H1 (cell line): ENCODE results near the gene CHI3L2. TPM values are rescaled to one million over a fixed set of nuclear protein-coding genes. Genes with fewer than 3 reads are reported as not detected.

ENCODE experiments used
- CTCF ChIA-PET: fragments of 300-600 bp; sonication (Branson Sonifier 250); formaldehyde crosslinking; loops from one replicate; lab custom pipeline; 2021; ENCODE audit not compliant: partially characterized antibody; lab: Charles Lee
- POLR2A ChIA-PET: fragments of 300-600 bp; sonication (Branson Sonifier 250); formaldehyde crosslinking; loops from one replicate; lab custom pipeline; 2021; ENCODE audit warnings: inconsistent platforms; ENCODE audit not compliant: partially characterized antibody; lab: Charles Lee
- DNase-seq, 2 experiments: peaks; one replicate each; pipeline versions ENCODE4 v3.0.0 to v3.0.0-alpha.2; 2010 to 2022; ENCODE audit warnings: low spot score in 2 of 2, low read depth in 1 of 2, mixed read lengths in 1 of 2
- FAIRE-seq: peaks from 2 replicates; lab custom pipeline; 2011; peaks lifted over from hg19 to GRCh38; lab: Jason Lieb, UNC
- H2AFZ ChIP-seq: 2 replicates; pipeline ENCODE4 v1.8.1; 2012; ENCODE audit warnings: low read length, inconsistent platforms
- H2AK5ac ChIP-seq: 2 replicates; pipeline ENCODE4 v1.6.1; 2013; ENCODE audit warnings: low read depth, low read length
- H2BK120ac ChIP-seq: replicated peaks from 2 replicates; pipeline ENCODE3; 2013; ENCODE audit warnings: low read depth, low read length, inconsistent platforms
- H2BK12ac ChIP-seq: 2 replicates; pipeline ENCODE4 v1.6.1; 2013; ENCODE audit warnings: low read depth, low read length
- H2BK15ac ChIP-seq: 2 replicates; pipeline ENCODE4 v1.6.1; 2013; ENCODE audit warnings: low read length
- H2BK20ac ChIP-seq: 2 replicates; pipeline ENCODE4 v1.6.1; 2013; ENCODE audit warnings: low read length
- H2BK5ac ChIP-seq: 2 replicates; pipeline ENCODE4 v1.6.1; 2013; ENCODE audit warnings: low read depth, low read length
- H3K14ac ChIP-seq: 2 replicates; pipeline ENCODE4 v1.6.1; 2013; ENCODE audit warnings: inconsistent platforms; ENCODE audit not compliant: insufficient read length
- H3K18ac ChIP-seq: 2 replicates; pipeline ENCODE4 v1.6.1; 2013; ENCODE audit warnings: low read length; ENCODE audit errors: extremely low read depth
- H3K23ac ChIP-seq: 2 replicates; pipeline ENCODE4 v1.6.1; 2013; ENCODE audit warnings: inconsistent platforms; ENCODE audit not compliant: insufficient read length
- H3K23me2 ChIP-seq: 2 replicates; pipeline ENCODE4 v1.6.1; 2013; ENCODE audit warnings: low read depth, low read length
- H3K27ac ChIP-seq: 2 replicates; pipeline ENCODE4 v1.6.1; 2011; ENCODE audit warnings: low read depth, low read length, inconsistent platforms
- H3K27me3 ChIP-seq, 4 experiments: replicated peaks in 1 of 4; 1 replicate in 1 of 4; 2 replicates in 3 of 4; pipeline versions ENCODE4 v1.6.1 to v1.8.1; 2011 to 2013; ENCODE audit warnings: low read length in 3 of 4, mild to moderate bottlenecking in 3 of 4, inconsistent platforms in 2 of 4, mixed read lengths in 2 of 4, moderate library complexity in 1 of 4; ENCODE audit not compliant: control insufficient read depth in 3 of 4, insufficient read depth in 3 of 4; ENCODE audit errors: extremely low read depth in 1 of 4
- H3K36me3 ChIP-seq, 4 experiments: 2 replicates each; pipeline versions ENCODE4 v1.6.1 to v1.8.1; 2011 to 2013; ENCODE audit warnings: mild to moderate bottlenecking in 4 of 4, low read length in 3 of 4, moderate library complexity in 2 of 4, control low read depth in 1 of 4, inconsistent platforms in 1 of 4; ENCODE audit not compliant: insufficient read depth in 4 of 4, control insufficient read depth in 2 of 4
- H3K4ac ChIP-seq: replicated peaks from 2 replicates; pipeline ENCODE3; 2013; ENCODE audit warnings: low read length, low read depth, mixed read lengths, inconsistent platforms; ENCODE audit not compliant: insufficient read length
- H3K4me1 ChIP-seq, 4 experiments: replicated peaks in 1 of 4; 1 replicate in 1 of 4; 2 replicates in 3 of 4; pipeline versions ENCODE4 v1.6.1 to v1.8.1; 2011 to 2013; ENCODE audit warnings: low read length in 3 of 4, inconsistent platforms in 2 of 4, mixed read lengths in 1 of 4; ENCODE audit not compliant: insufficient read depth in 4 of 4, control insufficient read depth in 3 of 4
- H3K4me2 ChIP-seq, 2 experiments: 2 replicates each; pipeline versions ENCODE4 v1.6.1 to v1.8.1; 2011 to 2013; ENCODE audit warnings: low read depth in 2 of 2, low read length in 2 of 2, control low read depth in 1 of 2, inconsistent platforms in 1 of 2, mild to moderate bottlenecking in 1 of 2; ENCODE audit not compliant: insufficient read depth in 1 of 2
- H3K4me3 ChIP-seq, 4 experiments: fragments of 200-600, 300-600 bp in 1 of 4; sonication (generic), shearing (Covaris generic), sonication (Bioruptor Twin) in 1 of 4; 2 replicates each; pipeline versions ENCODE4 v1.5.1 to v1.8.1; 2011 to 2016; ENCODE audit warnings: low read length in 4 of 4, low read depth in 3 of 4, control low read depth in 2 of 4, inconsistent platforms in 2 of 4, mild to moderate bottlenecking in 2 of 4, mixed read lengths in 1 of 4, moderate library complexity in 1 of 4; ENCODE audit not compliant: insufficient read depth in 2 of 4; ENCODE audit errors: extremely low read depth in 1 of 4
- H3K56ac ChIP-seq: replicated peaks from 2 replicates; pipeline ENCODE3; 2013; ENCODE audit warnings: low read depth, mild to moderate bottlenecking, mixed read lengths, low read length, inconsistent platforms; ENCODE audit not compliant: insufficient read length
- H3K79me1 ChIP-seq: 2 replicates; pipeline ENCODE4 v1.6.1; 2013; ENCODE audit warnings: low read depth, low read length, control low read depth
- H3K79me2 ChIP-seq, 2 experiments: 2 replicates each; pipeline versions ENCODE4 v1.6.1 to v1.8.1; 2012 to 2013; ENCODE audit warnings: low read length in 2 of 2, mild to moderate bottlenecking in 2 of 2, inconsistent platforms in 1 of 2; ENCODE audit not compliant: insufficient read depth in 2 of 2, control insufficient read depth in 1 of 2
- H3K9ac ChIP-seq, 4 experiments: replicated peaks in 1 of 4; 1 replicate in 1 of 4; 2 replicates in 3 of 4; pipeline versions ENCODE4 v1.6.1 to v1.8.1; 2011 to 2013; ENCODE audit warnings: low read depth in 3 of 4, low read length in 3 of 4, control low read depth in 2 of 4, mild to moderate bottlenecking in 2 of 4, moderate library complexity in 2 of 4, inconsistent platforms in 1 of 4; ENCODE audit errors: extremely low read depth in 1 of 4
- H3K9me3 ChIP-seq, 2 experiments: 2 replicates each; pipeline versions ENCODE4 v1.6.1 to v1.8.1; 2012 to 2013; ENCODE audit warnings: mild to moderate bottlenecking in 2 of 2, moderate library complexity in 2 of 2, control low read depth in 1 of 2, inconsistent platforms in 1 of 2, low read depth in 1 of 2, low read length in 1 of 2, mixed read lengths in 1 of 2; ENCODE audit not compliant: insufficient read depth in 2 of 2
- H4K20me1 ChIP-seq, 2 experiments: replicated peaks in 1 of 2; 2 replicates each; pipeline versions ENCODE3 to v1.8.1; 2011 to 2013; ENCODE audit warnings: inconsistent platforms in 2 of 2, low read length in 2 of 2, mild to moderate bottlenecking in 1 of 2; ENCODE audit not compliant: insufficient read depth in 2 of 2, control insufficient read depth in 1 of 2
- H4K5ac ChIP-seq: 2 replicates; pipeline ENCODE4 v1.6.1; 2013; ENCODE audit warnings: low read length, low read depth, mixed read lengths, inconsistent platforms; ENCODE audit not compliant: insufficient read length
- H4K8ac ChIP-seq: 2 replicates; pipeline ENCODE4 v1.8.0; 2013; ENCODE audit warnings: mild to moderate bottlenecking, moderate library complexity, low read length, inconsistent platforms; ENCODE audit not compliant: insufficient read depth; ENCODE audit errors: extremely low read depth
- H4K91ac ChIP-seq: replicated peaks from 2 replicates; pipeline ENCODE3; 2013; ENCODE audit warnings: low read length, mixed read lengths, inconsistent platforms; ENCODE audit not compliant: insufficient read length
- CBX5 ChIP-seq: fragments of 300-800, 300-1000 bp; sonication (generic); IDR thresholded peaks from 2 replicates; pipeline ENCODE4 v1.7.1; 2016; ENCODE audit warnings: antibody characterized with exemption, low read length, low read depth
- CEBPB ChIP-seq: IDR thresholded peaks from 2 replicates; pipeline ENCODE4 v1.6.1; 2012; ENCODE audit warnings: low read depth, low read length
- CHD2 ChIP-seq: IDR thresholded peaks from 2 replicates; pipeline ENCODE4 v1.6.1; 2012; ENCODE audit warnings: low read length, improper control_type of control experiment
- HDAC2 ChIP-seq, 2 experiments: fragments of 300-600 bp in 1 of 2; sonication (generic) in 1 of 2; IDR thresholded peaks; 2 replicates each; pipeline ENCODE4 v1.6.1; 2011 to 2012; ENCODE audit warnings: low read depth in 2 of 2, low read length in 2 of 2, mild to moderate bottlenecking in 2 of 2, moderate library complexity in 2 of 2, borderline replicate concordance in 1 of 2, inconsistent platforms in 1 of 2
- HDAC6 ChIP-seq: IDR thresholded peaks from one replicate; pipeline ENCODE4 v1.7.1; 2012; ENCODE audit warnings: low read depth, mild to moderate bottlenecking, inconsistent platforms, low read length, moderate library complexity
- KDM1A ChIP-seq: fragments of 200-600, 300-600 bp; sonication (generic); IDR thresholded peaks from 2 replicates; pipeline ENCODE4 v1.7.1; 2016; ENCODE audit warnings: mild to moderate bottlenecking, low read length, borderline replicate concordance
- RNF2 ChIP-seq: fragments of 200-900, 300-1000 bp; sonication (generic); IDR thresholded peaks from 2 replicates; pipeline ENCODE4 v1.7.1; 2016; ENCODE audit warnings: borderline replicate concordance, low read depth, mild to moderate bottlenecking, antibody characterized with exemption, low read length; ENCODE audit not compliant: poor library complexity, severe bottlenecking; ENCODE audit errors: missing control alignments
- SIN3A ChIP-seq, 2 experiments: IDR thresholded peaks in 1 of 2; conservative IDR thresholded peaks in 1 of 2; 2 replicates each; pipeline ENCODE4 v1.6.1; 2011 to 2012; ENCODE audit warnings: low read length in 2 of 2, improper control_type of control experiment in 1 of 2, low read depth in 1 of 2, mild to moderate bottlenecking in 1 of 2
- SIX5 ChIP-seq: IDR thresholded peaks from 2 replicates; pipeline ENCODE4 v1.6.1; 2011; ENCODE audit warnings: mild to moderate bottlenecking, low read depth, low read length
- SP4 ChIP-seq: IDR thresholded peaks from 2 replicates; pipeline ENCODE4 v1.6.1; 2012; ENCODE audit warnings: low read length, inconsistent platforms
- TAF1 ChIP-seq: IDR thresholded peaks from 2 replicates; pipeline ENCODE4 v1.6.1; 2011; ENCODE audit warnings: mild to moderate bottlenecking, low read depth, low read length
- WGBS, 2 experiments: shearing (Covaris generic) in 1 of 2; methylation state at CpG; one replicate each; pipeline versions ENCODE4 v1.1.6 to v1.1.7; 2013 to 2015; ENCODE audit warnings: low lambda C conversion rate in 2 of 2, mixed read lengths in 2 of 2, inconsistent platforms in 1 of 2, low coverage in 1 of 2, missing lambda C conversion rate in 1 of 2; ENCODE audit not compliant: insufficient replicate concordance in 2 of 2, insufficient coverage in 1 of 2, insufficient read length in 1 of 2; ENCODE audit errors: extremely low coverage in 1 of 2, missing lambda C conversion rate in 1 of 2; 5-methylcytosine and 5-hydroxymethylcytosine counted together
- polyA plus RNA-seq, 7 experiments: library from polyadenylated mRNA; depleted of rRNA in 3 of 7; stranded (reverse) in 5 of 7; unstranded in 2 of 7; fragments of >200 nt in 5 of 7; fragments of 200-250 nt in 2 of 7; gene quantifications; 1 replicate in 5 of 7; 2 replicates in 1 of 7; 4 replicates in 1 of 7; pipeline versions ENCODE4 v1.2.1 to v1.2.3, GENCODE V29; 2011 to 2013; ENCODE audit warnings: missing spikeins in 2 of 7, mixed read lengths in 2 of 7
- total RNA-seq: library from RNA; stranded (reverse); fragmentation: NEBNext Ultra II Directional; extraction: Animal tissue kit (Norgen Biotek cat#: 25700); gene quantifications from 2 replicates; pipeline ENCODE4 v1.2.1, GENCODE V29; 2021

The CHI3L2 gene
- total and polyA plus RNA-seq, 2 of the 8 experiments (the other 6 are each of a cell fraction or from before 2014, with no cell fraction given) = not detected

GRCh38 chr1:111281411-111281810 lies 53.9 kb downstream of the CHI3L2 start:
- no peak for TF ChIP-seq TAF1
- no peak for TF ChIP-seq RNF2
- no peak for TF ChIP-seq SIX5
- TF ChIP-seq HDAC6 = no peak
- TF ChIP-seq SIN3A (conservative IDR thresholded peaks at IDR 0.05 in 1 of 2, IDR thresholded peaks at IDR 0.05 in 1 of 2; ENCODE audit: low read depth in 1 of 2, low read length in 2 of 2) = no peak
- no peak for TF ChIP-seq CBX5
- TF ChIP-seq SP4 = no peak
- no peak for TF ChIP-seq KDM1A
- no peak for TF ChIP-seq CHD2
- TF ChIP-seq CEBPB = no peak
- no peak for TF ChIP-seq HDAC2 (IDR thresholded peaks at IDR 0.05; ENCODE audit: borderline replicate concordance in 1 of 2, low read depth in 2 of 2, low read length in 2 of 2)
- H3K23me2 ChIP-seq = no peaks in the 10 kb centered on the region
- H3K56ac ChIP-seq = no peak overlapping the region
- H3K36me3 ChIP-seq = no peaks in the 10 kb centered on the region
- H2BK120ac ChIP-seq = no peak overlapping the region
- no peaks in the 10 kb centered on the region for H3K4me1 ChIP-seq
- H3K4me3 ChIP-seq = no peak overlapping the region
- no peak for DNase-seq
- no peak overlapping the region for H3K4me2 ChIP-seq
- CTCF ChIA-PET = interaction anchor here (0.6 to 1.0 kb wide), 2 partner anchors 10 to 1018 kb away, joined by 3 to 4 read pairs; no protein-coding TSS in a partner anchor
- H2AK5ac ChIP-seq = no peak overlapping the region
- no peaks in the 10 kb centered on the region for H3K79me2 ChIP-seq
- no peaks in the 10 kb centered on the region for H3K9me3 ChIP-seq
- H2BK5ac ChIP-seq = no peak overlapping the region
- no peaks in the 10 kb centered on the region for H4K20me1 ChIP-seq
- no peak overlapping the region for H2BK15ac ChIP-seq
- H3K9ac ChIP-seq = no peak overlapping the region
- POLR2A ChIA-PET = no interaction called here
- no peak overlapping the region for H4K8ac ChIP-seq
- no peak overlapping the region for H4K91ac ChIP-seq
- H3K4ac ChIP-seq = no peak overlapping the region
- H3K18ac ChIP-seq = no peak overlapping the region
- H2BK20ac ChIP-seq = no peak overlapping the region
- WGBS, 2 experiments = 76% methylated on average over 5 of the region's 5 CpGs; no CpG with 5 or more reads in 1 of the 2 experiments
- H4K5ac ChIP-seq = no peak overlapping the region
- FAIRE-seq = no peak
- no peak overlapping the region for H2AFZ ChIP-seq
- H3K27me3 ChIP-seq = no peaks in the 10 kb centered on the region
- no peak overlapping the region for H3K14ac ChIP-seq
- no peak overlapping the region for H3K27ac ChIP-seq
- H3K23ac ChIP-seq = no peak overlapping the region
- no peaks in the 10 kb centered on the region for H3K79me1 ChIP-seq
- no peak overlapping the region for H2BK12ac ChIP-seq
